EH (cell line): ENCODE measurements around the gene PKIG.
"Not testable (repeated sequence)": the region's sequence is repeated elsewhere in the genome, so short reads cannot be mapped to it uniquely, and the experiment has no call there.

Experiments used
- DNase-seq: peaks from one replicate; pipeline ENCODE4 v3.0.0-alpha.2; 2015; ENCODE audit warnings: low read depth

The PKIG gene

GRCh38 chr20:44572551-44573500 is 9.6 kb upstream of the PKIG start:
- peak; percentile 97 for DNase-seq

DNA sequence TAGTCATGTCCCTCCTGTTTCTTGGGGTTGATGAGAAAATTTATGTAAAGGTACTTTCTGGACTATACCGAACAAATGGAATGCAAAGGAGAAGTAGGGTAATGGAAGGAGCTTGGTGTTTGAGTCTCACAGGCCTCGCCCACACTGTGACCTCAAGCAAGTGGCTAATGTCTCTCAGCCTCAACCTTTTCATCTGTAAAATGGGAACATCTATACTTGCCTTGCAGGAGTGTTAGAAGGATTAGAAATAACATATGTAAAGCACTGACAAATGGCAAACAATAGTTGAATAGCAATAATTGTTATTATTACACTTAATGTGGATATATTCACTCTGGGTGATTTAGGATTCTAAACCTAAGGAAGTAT is 8.9 kb upstream of the PKIG start:
- DNase-seq: no peak

GRCh38 chr20:44574372-44574771 is 8.0 kb upstream of the PKIG start:
- DNase-seq: no peak

DNA sequence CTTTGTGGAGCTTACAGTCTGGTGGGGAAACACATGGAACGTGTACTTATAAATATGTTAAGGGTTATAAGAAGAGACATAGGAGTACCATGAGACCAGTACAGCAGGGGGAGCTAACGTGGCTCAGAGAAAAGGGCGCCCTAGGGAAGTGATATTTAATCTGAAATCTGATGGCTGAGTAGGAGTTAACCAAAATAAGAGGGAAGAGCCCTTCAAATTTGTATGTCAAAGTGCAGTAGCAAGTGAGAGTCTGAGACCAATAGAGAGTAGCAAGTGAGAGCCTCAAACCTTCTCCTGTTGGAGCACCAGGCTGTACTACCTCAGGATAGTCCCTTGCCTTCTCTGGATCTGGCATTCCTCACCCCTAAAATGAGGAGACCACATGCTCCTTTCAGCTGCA is 6.1 kb upstream of the PKIG start:
- peak; percentile 69 for DNase-seq

DNA sequence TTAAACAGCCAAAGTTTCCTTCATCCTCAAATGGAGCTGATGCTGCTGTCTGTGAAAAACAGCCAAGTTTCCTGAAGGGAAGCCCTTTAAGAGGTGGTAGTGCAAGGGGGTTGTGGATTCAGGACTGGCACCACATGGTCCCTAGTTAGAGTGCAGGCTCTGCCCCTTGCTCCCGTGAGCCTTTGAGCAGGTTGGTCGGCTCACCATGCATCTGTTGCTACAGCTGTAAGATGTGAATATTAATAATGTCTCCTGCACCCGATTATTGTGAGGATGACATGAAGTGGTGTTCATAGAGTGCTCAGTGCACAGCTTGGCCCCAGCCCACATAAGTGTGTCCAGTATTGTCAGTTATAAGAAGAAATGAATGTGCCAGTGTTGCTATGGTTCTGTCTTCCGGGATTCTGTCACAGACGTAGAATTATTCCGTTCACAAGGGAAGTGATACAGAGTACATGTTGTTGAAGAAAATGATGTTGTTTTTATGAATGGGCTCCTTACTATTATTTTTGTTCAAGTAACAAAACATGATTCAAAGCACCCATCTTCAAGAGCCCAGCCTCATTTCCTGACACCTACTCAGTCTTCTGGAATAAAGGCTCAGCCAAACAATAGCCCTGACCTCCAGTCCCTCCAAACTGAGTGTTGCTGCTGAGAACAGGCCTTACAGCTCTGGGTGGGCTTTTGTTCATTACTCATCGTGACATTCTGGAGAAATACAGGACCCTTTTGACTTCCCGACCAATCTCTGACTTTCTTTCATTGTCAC is 2.9 kb upstream of the PKIG start:
- DNase-seq: no peak

- DNase-seq: peak; percentile 42
Measured at GRCh38 chr20:44580581-44581268, 1.7 kb upstream of the PKIG start.

DNA sequence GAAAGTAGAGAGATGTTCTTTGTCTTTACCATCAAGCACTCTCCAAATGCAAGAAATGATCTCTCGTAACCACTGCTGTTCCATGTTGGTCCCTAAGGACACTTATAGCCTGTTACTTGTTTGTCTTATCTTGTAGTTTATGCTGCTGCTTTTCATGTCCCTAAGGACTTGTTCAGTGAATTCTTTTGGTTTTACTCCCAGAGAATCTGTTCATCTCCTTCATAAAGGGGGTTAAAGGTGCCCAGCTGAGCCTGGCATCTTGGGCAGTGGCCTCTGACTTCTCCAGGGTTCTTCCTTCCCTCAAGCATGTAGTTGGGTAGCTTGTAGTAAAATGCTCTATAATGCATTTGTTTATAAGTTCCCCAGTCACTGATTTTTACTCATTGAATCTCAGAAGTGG is 864 bp upstream of the PKIG start:
- no peak for DNase-seq

GRCh38 chr20:44583157-44583556 is 778 bp downstream of the PKIG start:
- DNase-seq: peak; percentile 40

DNA sequence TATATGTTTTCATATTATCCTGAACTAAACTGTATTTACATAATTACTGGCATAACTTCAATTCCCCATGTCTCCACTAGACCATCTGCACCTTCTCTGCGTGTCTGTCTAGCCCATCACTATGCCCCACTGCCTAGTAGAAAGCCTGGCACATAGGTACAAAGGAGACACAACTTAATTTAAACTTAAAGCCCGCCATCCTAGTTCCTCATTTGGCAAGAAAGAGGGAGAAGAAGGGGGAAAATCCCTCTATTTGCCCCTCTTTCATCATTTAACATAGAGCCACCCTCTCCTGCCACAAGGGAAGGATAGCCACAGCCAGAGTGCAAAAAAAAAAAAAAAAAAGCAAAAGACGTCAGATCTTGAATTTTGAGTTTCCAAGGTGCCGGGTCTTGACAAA is 1.8 kb downstream of the PKIG start:
- no peak for DNase-seq

DNA sequence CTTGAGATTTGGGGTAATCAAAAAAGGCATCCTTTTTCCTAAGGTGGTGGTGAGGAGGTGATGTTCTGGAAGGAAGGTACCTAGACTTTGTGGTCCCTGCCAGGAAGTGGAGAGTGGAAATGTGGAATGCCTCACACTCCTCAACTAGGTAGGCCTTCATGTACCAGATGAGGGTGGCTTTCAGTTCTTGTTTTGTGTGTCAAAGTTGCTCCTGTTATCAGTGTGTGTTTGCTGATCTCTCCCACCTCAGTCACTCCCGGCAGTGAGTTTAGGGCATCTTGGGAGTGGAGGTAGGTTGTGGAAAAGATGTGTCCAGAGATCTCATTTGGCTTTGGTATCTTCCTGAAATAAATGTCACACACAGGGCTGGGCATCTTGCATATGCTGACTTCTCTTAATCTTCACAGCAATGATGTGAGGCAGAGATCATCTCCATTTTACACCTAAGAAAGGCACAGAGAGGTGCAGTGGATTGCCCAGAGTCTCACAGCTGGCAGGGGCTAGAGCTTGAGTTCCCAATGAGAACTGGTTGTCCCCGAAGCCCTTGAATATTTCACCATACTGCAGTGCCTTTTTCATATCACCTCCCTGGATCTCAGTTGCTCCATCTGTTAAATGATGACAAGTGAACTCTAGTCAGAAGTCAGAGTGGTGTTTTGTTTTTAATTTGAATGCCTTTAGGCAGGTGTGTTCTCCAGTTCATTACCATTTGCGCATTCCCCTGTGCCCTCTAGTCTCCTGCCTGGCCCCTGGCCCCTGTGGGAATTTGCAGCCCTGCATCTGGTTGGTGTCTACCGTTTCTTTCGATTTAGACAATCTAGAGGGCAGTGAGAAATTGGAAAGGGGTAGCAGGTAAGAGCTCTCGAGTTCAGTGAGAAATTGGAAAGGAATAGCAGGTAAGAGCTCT is 2.9 kb downstream of the PKIG start:
- DNase-seq: no peak

- DNase-seq: no peak
Measured at GRCh38 chr20:44586289-44586911, 4.0 kb downstream of the PKIG start.

- DNase-seq: peak; percentile 42
Measured at GRCh38 chr20:44587035-44587980, 4.9 kb downstream of the PKIG start.

- DNase-seq: not testable (repeated sequence)
Measured at GRCh38 chr20:44588321-44588720, 5.9 kb downstream of the PKIG start.

- DNase-seq: no peak
Measured at GRCh38 chr20:44589537-44589936, 7.2 kb downstream of the PKIG start.

GRCh38 chr20:44590980-44591778 is 8.8 kb downstream of the PKIG start:
- no peak for DNase-seq

DNA sequence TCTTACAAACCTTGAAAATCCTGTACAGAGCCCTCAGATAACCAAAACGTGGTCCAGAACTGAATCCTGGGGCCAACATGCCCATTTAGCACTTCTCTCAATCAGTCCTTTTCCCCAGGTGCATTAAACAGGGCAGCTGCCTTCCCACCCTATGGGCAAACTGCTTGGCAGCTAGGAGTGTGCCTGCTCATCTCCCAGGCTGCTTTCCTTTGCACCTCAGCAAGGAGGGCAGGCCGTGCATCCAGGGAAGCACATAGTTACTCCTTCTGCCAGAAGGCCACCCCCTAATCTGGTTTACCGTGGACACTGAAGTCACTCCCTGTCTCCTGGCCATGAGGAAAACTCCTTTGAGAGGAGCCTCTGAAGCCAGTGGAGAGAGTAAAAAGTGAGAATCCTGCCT is 10.0 kb downstream of the PKIG start:
- DNase-seq: no peak

DNA sequence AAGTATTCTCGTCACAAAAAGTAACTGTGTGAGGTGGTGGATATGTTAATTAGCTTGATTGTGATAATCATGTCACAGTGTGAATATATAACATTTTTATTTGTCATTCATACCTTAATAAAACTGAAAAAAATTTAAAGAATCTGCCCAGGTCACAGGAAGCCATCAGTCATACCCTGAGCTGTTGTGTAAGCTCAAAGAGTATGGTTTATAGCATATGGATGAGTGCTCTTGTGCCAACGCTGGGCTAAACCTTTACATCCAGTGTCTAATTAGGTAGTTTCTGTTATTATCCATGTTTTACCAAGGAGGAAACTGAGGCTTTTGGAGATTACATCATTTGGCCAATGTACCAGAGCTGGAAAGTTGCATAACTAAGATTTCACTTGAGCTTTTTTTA is 11.4 kb downstream of the PKIG start:
- no peak for DNase-seq

- peak; percentile 72 for DNase-seq
Measured at GRCh38 chr20:44594730-44595129, 12.4 kb downstream of the PKIG start.

DNA sequence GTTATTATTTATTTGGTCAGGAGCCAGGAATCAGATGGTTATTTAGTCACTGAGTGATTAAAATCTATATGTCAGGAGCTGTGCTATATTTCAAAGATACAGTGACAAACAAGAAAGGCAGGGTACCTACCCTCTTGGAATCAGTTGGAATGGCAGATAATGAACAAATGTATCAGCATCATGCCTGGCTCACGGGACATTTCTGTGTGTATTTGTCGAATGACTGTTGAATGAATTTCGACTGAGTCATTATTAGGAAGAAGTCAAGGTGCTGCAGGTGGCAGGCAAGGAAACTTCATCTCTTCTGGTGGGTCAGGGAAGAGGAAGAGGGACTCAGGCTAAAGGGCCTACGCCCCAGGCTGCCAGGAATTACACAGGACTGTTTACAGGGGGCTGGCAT is 13.6 kb downstream of the PKIG start:
- DNase-seq: no peak
